IPS DF 6.9 (cell line): ENCODE data around the gene CCDC178.

Experiments
- DNase-seq: peaks from one replicate; pipeline ENCODE4 v3.0.0-alpha.2; 2013; ENCODE audit warnings: low read depth, low spot score
- H3K27ac ChIP-seq: one replicate; pipeline ENCODE4 v1.5.1; 2013; ENCODE audit warnings: low read length, control low read depth
- H3K27me3 ChIP-seq: 2 replicates; pipeline ENCODE4 v1.6.1; 2013; ENCODE audit warnings: mild to moderate bottlenecking, low read length; ENCODE audit not compliant: control insufficient read depth, insufficient read depth
- H3K36me3 ChIP-seq: 2 replicates; pipeline ENCODE4 v1.6.1; 2013; ENCODE audit warnings: low read length; ENCODE audit not compliant: control insufficient read depth, insufficient read depth
- H3K4me1 ChIP-seq: 2 replicates; pipeline ENCODE4 v1.6.1; 2013; ENCODE audit warnings: low read length; ENCODE audit not compliant: control insufficient read depth, insufficient read depth
- H3K4me3 ChIP-seq: 2 replicates; pipeline ENCODE4 v1.5.1; 2013; ENCODE audit warnings: mild to moderate bottlenecking, low read length
- H3K9me3 ChIP-seq: 2 replicates; pipeline ENCODE4 v1.6.1; 2013; ENCODE audit warnings: low read length, inconsistent platforms; ENCODE audit not compliant: control insufficient read depth, insufficient read depth
- WGBS: extraction: QIAGEN DNeasy Blood & Tissue Kit; methylation state at CpG from one replicate; pipeline ENCODE4 v1.1.7; 2013; ENCODE audit warnings: mixed read lengths, missing lambda C conversion rate; ENCODE audit not compliant: insufficient read length, insufficient coverage; 5-methylcytosine and 5-hydroxymethylcytosine counted together

Gene CCDC178

DNA sequence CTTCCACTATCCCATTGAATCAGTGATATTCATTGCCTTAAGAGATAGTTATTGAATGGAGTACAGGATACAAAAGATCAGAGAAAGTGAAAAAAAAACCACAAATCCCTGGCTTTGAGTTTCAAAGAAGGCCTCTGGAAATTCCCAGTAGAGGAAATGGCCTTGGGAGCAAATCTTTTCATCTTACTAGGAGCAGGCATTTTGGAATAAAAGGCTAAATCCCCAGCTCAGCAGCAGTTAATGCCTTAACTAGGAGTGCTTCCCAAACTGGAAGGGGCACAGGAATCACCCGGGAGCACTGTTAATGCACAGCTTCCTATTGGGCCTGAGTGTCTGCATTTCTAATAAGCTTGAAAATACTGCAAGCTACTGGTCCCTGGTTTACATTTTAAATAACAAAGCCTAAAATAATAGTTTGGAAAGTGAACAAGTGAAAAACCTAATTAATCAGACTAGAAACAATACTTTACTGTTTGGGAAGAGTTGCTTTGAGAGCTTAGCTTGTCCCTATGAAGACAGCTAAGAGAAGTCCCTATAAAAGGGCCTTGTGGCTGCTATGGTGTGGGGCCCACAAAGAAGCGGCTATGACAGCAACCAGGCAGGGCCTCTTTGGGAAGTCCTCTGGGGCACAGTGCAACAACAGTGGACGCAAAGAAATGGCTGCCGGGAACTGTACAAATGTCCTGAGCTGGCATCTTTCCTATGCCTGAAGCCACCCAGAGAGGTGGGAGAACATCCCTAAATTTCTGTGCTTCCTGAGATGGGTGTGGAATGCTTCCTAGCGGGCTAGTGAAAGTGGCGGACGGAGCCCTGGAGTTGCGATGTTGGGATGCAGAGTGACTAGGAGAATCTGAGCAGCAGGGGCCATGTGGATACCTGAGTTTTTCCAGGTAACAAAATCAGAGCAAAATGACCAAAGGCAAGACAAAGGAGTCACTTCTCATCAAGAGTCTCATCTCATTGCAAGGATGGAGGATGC is 550.6 kb downstream of the CCDC178 start:
- no peak overlapping the region for H3K4me3 ChIP-seq
- H3K27ac ChIP-seq: peak overlapping the region; percentile 61
- no peaks in the 10 kb centered on the region for H3K36me3 ChIP-seq
- no CpG with 5 or more reads among the region's 8 CpGs for WGBS
- DNase-seq: no peak
- no peaks in the 10 kb centered on the region for H3K9me3 ChIP-seq
- H3K27me3 ChIP-seq: no peaks in the 10 kb centered on the region
- peaks cover 1% of the 10 kb centered on the region; the same call in 1 of the 2 replicates for H3K4me1 ChIP-seq

DNA sequence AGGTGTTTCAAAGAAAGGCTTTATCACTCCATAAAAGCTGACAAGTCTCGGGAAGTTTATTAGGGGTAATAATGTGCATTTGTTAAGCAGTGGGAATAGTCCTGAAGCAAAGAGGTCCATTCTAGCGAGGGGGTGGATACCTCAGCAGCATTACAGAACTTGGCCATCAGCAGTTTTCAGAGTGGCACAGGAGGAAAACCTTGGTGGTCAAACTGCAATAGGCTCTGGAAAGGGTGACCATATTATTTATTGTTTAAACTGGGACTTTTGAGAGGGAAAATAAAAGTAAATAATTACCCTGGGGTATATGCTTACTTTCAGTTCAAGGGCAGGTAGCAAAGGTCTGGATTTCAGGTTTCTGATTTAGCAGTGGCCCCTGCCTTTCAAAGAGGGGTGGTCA is 552.2 kb downstream of the CCDC178 start:
- H3K4me1 ChIP-seq: peaks cover 1% of the 10 kb centered on the region; the same call in 1 of the 2 replicates
- no CpG with 5 or more reads among the region's 2 CpGs for WGBS
- H3K4me3 ChIP-seq: no peak overlapping the region
- H3K27ac ChIP-seq: no peak overlapping the region
- H3K9me3 ChIP-seq: no peaks in the 10 kb centered on the region
- no peak for DNase-seq
- no peaks in the 10 kb centered on the region for H3K27me3 ChIP-seq
- H3K36me3 ChIP-seq: no peaks in the 10 kb centered on the region
